CD8-positive, alpha-beta memory T cell (primary cell): ENCODE data around the gene ANKRD63. TPM values are rescaled to one million over a fixed set of nuclear protein-coding genes. Genes with fewer than 3 reads are reported as not detected.

Source experiments
- CTCF ChIA-PET: fragments of 350-600 bp; sonication (Branson Sonifier 250); formaldehyde crosslinking; loops from one replicate; lab custom pipeline; 2021; ENCODE audit warnings: antibody characterized with exemption; lab: Charles Lee
- POLR2A ChIA-PET: fragments of 350-600 bp; sonication (Branson Sonifier 250); formaldehyde crosslinking; loops from one replicate; lab custom pipeline; 2021; ENCODE audit warnings: antibody characterized with exemption; lab: Charles Lee
- DNase-seq, 5 donors: peaks; one replicate each; pipeline versions ENCODE4 v3.0.0 to v3.0.0-alpha.2; 2020 to 2022; ENCODE audit warnings: mixed read lengths in 1 of 5
- H3K27ac ChIP-seq: one replicate; pipeline ENCODE4 v1.7.0; 2013; ENCODE audit warnings: low read depth, mild to moderate bottlenecking, low read length, moderate library complexity
- H3K27me3 ChIP-seq: 2 replicates; pipeline ENCODE4 v1.7.0; 2013; ENCODE audit warnings: low read length, mild to moderate bottlenecking; ENCODE audit not compliant: insufficient read depth, poor library complexity, severe bottlenecking
- H3K36me3 ChIP-seq: 2 replicates; pipeline ENCODE4 v1.7.0; 2013; ENCODE audit warnings: mild to moderate bottlenecking, low read length, moderate library complexity; ENCODE audit not compliant: insufficient read depth
- H3K4me1 ChIP-seq: 2 replicates; pipeline ENCODE4 v1.7.0; 2013; ENCODE audit warnings: mild to moderate bottlenecking, low read length, moderate library complexity; ENCODE audit not compliant: insufficient read depth
- H3K4me3 ChIP-seq: 2 replicates; pipeline ENCODE4 v1.7.0; 2013; ENCODE audit warnings: mild to moderate bottlenecking, low read length
- H3K9me3 ChIP-seq: 2 replicates; pipeline ENCODE4 v1.7.0; 2013; ENCODE audit warnings: mild to moderate bottlenecking, low read length
- H3K27ac Mint-ChIP-seq, 8 donors: one replicate each; pipeline ENCODE4 v1.8.0; 2020 to 2021; ENCODE audit warnings: mixed read lengths in 8 of 8, mild to moderate bottlenecking in 6 of 8, inconsistent platforms in 3 of 8, moderate library complexity in 3 of 8
- H3K27me3 Mint-ChIP-seq, 2 donors: one replicate each; pipeline ENCODE4 v1.8.0; 2020 to 2021; ENCODE audit warnings: mixed read lengths in 2 of 2, mild to moderate bottlenecking in 1 of 2, moderate library complexity in 1 of 2
- H3K36me3 Mint-ChIP-seq, 3 donors: one replicate each; pipeline ENCODE4 v1.8.0; 2020 to 2021; ENCODE audit warnings: mixed read lengths in 3 of 3, inconsistent platforms in 1 of 3, mild to moderate bottlenecking in 1 of 3
- H3K4me1 Mint-ChIP-seq, 3 donors: one replicate each; pipeline ENCODE4 v1.8.0; 2020 to 2021; ENCODE audit warnings: mixed read lengths in 3 of 3, inconsistent platforms in 1 of 3, mild to moderate bottlenecking in 1 of 3
- H3K4me3 Mint-ChIP-seq, 7 donors: one replicate each; pipeline ENCODE4 v1.8.0; 2020 to 2021; ENCODE audit warnings: mixed read lengths in 7 of 7, mild to moderate bottlenecking in 6 of 7, moderate library complexity in 4 of 7, inconsistent platforms in 2 of 7
- H3K9me3 Mint-ChIP-seq, 5 donors: one replicate each; pipeline ENCODE4 v1.8.0; 2020 to 2022; ENCODE audit warnings: mixed read lengths in 5 of 5, mild to moderate bottlenecking in 3 of 5, moderate library complexity in 2 of 5, inconsistent platforms in 1 of 5
- polyA plus RNA-seq: library from polyadenylated mRNA; unstranded; fragments of 300-500 nt; fragmentation: Illumina TruSeq; gene quantifications from one replicate; pipeline ENCODE4 v1.2.3, GENCODE V29; 2021
- total RNA-seq, 2 experiments: library from RNA; stranded (reverse); gene quantifications; one replicate each; pipeline ENCODE4 v1.2.3, GENCODE V29; 2021

Gene ANKRD63
- total and polyA plus RNA-seq, 3 experiments from 2014 or later: not detected

- Histone ChIP-seq H3K27ac (no peak overlapping the region), H3K27me3 (peaks cover 7% of the 10 kb centered on the region), H3K36me3 (no peaks in the 10 kb centered on the region), H3K9me3 (no peaks in the 10 kb centered on the region), H3K4me1 (peaks cover 7% of the 10 kb centered on the region), H3K4me3 (peak overlapping the region; percentile 32)
- CTCF ChIA-PET: no interaction called here
- Mint-ChIP-seq H3K36me3 (peaks cover 0 to 2% (median 0%) of the 10 kb centered on the region in 3 donors), H3K27me3 (peaks cover 15 to 22% of the 10 kb centered on the region in 2 donors), H3K9me3 (no peaks in the 10 kb centered on the region), H3K4me3 (peak overlapping the region; percentile 51 to 89 (median 79)), H3K4me1 (peaks cover 13 to 22% (median 18%) of the 10 kb centered on the region in 3 donors), H3K27ac (peak overlapping the region in 3 of 8 donors; percentile 10 to 93 (median 63))
- POLR2A ChIA-PET: no interaction called here
- DNase-seq: no peak
Measured at GRCh38 chr15:40253167-40253790, 29.6 kb downstream of the ANKRD63 start.

GRCh38 chr15:40252438-40253166 lies 30.3 kb downstream of the ANKRD63 start:
- peaks cover 13 to 22% (median 18%) of the 10 kb centered on the region in 3 donors for H3K4me1 Mint-ChIP-seq
- peak overlapping the region; percentile 51 to 89 (median 79) for H3K4me3 Mint-ChIP-seq
- Histone ChIP-seq H3K36me3 (no peaks in the 10 kb centered on the region), H3K27ac (no peak overlapping the region), H3K27me3 (peaks cover 7% of the 10 kb centered on the region), H3K9me3 (no peaks in the 10 kb centered on the region), H3K4me3 (peak overlapping the region; percentile 32), H3K4me1 (peaks cover 7% of the 10 kb centered on the region)
- POLR2A ChIA-PET: no interaction called here
- H3K9me3 Mint-ChIP-seq: no peaks in the 10 kb centered on the region
- peak in 2 of 5 donors; percentile 4 to 25 for DNase-seq
- peaks cover 0 to 2% (median 0%) of the 10 kb centered on the region in 3 donors for H3K36me3 Mint-ChIP-seq
- peak overlapping the region in 2 of 8 donors; percentile 10 to 63 for H3K27ac Mint-ChIP-seq
- peaks cover 15 to 22% of the 10 kb centered on the region in 2 donors for H3K27me3 Mint-ChIP-seq
- CTCF ChIA-PET: no interaction called here

DNA sequence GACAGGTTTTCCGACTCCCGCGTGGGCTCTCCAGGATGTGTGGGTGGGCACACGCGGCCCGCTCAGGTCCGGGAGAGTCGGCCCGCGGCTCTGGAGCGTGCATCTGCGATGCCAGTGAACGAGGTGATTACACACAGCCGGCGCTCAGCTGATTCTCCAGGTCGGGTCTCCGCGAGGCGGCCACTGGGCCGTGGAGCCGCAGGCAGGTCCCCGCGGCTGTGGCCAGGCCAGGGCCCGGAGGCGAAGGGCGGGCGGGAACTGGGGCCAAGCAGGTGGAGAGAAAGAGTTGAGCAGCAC lies 30.8 kb downstream of the ANKRD63 start:
- Histone ChIP-seq H3K36me3 (no peaks in the 10 kb centered on the region), H3K4me3 (no peak overlapping the region), H3K27me3 (peaks cover 7% of the 10 kb centered on the region), H3K27ac (no peak overlapping the region), H3K9me3 (no peaks in the 10 kb centered on the region), H3K4me1 (peaks cover 7% of the 10 kb centered on the region)
- H3K36me3 Mint-ChIP-seq: peaks cover 0 to 2% (median 0%) of the 10 kb centered on the region in 3 donors
- peak overlapping the region in 5 of 7 donors; percentile 18 to 78 (median 53) for H3K4me3 Mint-ChIP-seq
- no peak for DNase-seq
- H3K27ac Mint-ChIP-seq: no peak overlapping the region
- peaks cover 15 to 22% of the 10 kb centered on the region in 2 donors for H3K27me3 Mint-ChIP-seq
- ChIA-PET POLR2A (no interaction called here), CTCF (no interaction called here)
- H3K4me1 Mint-ChIP-seq: peaks cover 13 to 22% (median 18%) of the 10 kb centered on the region in 3 donors
- H3K9me3 Mint-ChIP-seq: no peaks in the 10 kb centered on the region

DNA sequence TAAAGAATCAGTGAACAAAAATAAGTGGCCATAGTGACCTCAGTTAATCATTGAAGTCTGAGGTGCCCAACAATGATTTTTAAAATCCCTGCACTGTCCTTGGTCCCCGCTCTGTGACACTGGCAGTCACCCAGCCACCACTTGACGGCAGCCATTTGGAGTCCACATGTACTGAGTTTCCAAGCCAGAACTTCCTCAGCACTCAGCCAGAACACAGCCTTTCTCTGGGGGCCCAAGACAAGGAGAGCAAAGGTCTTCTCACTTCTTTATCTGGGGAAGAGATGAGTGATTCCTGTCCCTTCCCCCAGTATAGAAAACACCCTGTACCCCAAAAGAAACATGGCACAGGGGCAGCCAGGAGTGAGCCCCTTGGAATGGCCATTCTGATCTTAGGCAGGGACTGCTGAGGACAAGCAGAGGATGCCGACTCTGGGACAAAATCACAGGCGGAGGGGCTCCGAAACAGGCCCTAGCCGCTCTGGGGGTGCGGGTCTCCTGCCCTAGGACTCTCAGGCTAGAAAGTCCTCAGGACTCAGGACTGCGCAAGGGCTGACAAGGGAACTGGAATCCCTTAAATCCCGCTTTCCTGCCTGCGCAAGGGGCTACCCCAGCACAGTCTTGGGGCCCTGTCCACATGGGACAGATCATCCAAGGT lies 31.3 kb downstream of the ANKRD63 start:
- POLR2A ChIA-PET: no interaction called here

GRCh38 chr15:40250771-40251483 lies 31.9 kb downstream of the ANKRD63 start:
- H3K4me1 Mint-ChIP-seq: peaks cover 9 to 15% (median 11%) of the 10 kb centered on the region in 3 donors
- no peaks in the 10 kb centered on the region for H3K4me1 ChIP-seq
- peaks cover 0 to 2% (median 0%) of the 10 kb centered on the region in 3 donors for H3K36me3 Mint-ChIP-seq
- H3K4me3 ChIP-seq: no peak overlapping the region
- H3K4me3 Mint-ChIP-seq: peak overlapping the region; percentile 48 to 78 (median 67)
- H3K27me3 Mint-ChIP-seq: peaks cover 15 to 22% of the 10 kb centered on the region in 2 donors
- no peak overlapping the region for H3K27ac ChIP-seq
- H3K9me3 Mint-ChIP-seq: no peaks in the 10 kb centered on the region
- H3K9me3 ChIP-seq: no peaks in the 10 kb centered on the region
- no peaks in the 10 kb centered on the region for H3K36me3 ChIP-seq
- ChIA-PET POLR2A (no interaction called here), CTCF (interaction anchor here (1.7 kb wide), 1 partner anchor 24 kb away, joined by 6 read pairs; no protein-coding TSS in a partner anchor)
- peak overlapping the region in 1 of 8 donors; percentile 25 for H3K27ac Mint-ChIP-seq
- peak in 1 of 5 donors; percentile 39 for DNase-seq
- H3K27me3 ChIP-seq: peaks cover 7% of the 10 kb centered on the region

More for the DNA sequence above, 31.3 kb downstream of the ANKRD63 start:
- no peaks in the 10 kb centered on the region for H3K9me3 Mint-ChIP-seq
- Histone ChIP-seq H3K4me1 (peaks cover 7% of the 10 kb centered on the region), H3K4me3 (no peak overlapping the region), H3K9me3 (no peaks in the 10 kb centered on the region), H3K36me3 (no peaks in the 10 kb centered on the region), H3K27me3 (peaks cover 7% of the 10 kb centered on the region), H3K27ac (no peak overlapping the region)
- peaks cover 0 to 2% (median 0%) of the 10 kb centered on the region in 3 donors for H3K36me3 Mint-ChIP-seq
- peaks cover 12 to 20% (median 15%) of the 10 kb centered on the region in 3 donors for H3K4me1 Mint-ChIP-seq
- peak overlapping the region in 1 of 8 donors; percentile 25 for H3K27ac Mint-ChIP-seq
- H3K4me3 Mint-ChIP-seq: peak overlapping the region; percentile 53 to 78 (median 67)
- H3K27me3 Mint-ChIP-seq: peaks cover 15 to 22% of the 10 kb centered on the region in 2 donors
- DNase-seq: no peak
- CTCF ChIA-PET: no interaction called here

DNA sequence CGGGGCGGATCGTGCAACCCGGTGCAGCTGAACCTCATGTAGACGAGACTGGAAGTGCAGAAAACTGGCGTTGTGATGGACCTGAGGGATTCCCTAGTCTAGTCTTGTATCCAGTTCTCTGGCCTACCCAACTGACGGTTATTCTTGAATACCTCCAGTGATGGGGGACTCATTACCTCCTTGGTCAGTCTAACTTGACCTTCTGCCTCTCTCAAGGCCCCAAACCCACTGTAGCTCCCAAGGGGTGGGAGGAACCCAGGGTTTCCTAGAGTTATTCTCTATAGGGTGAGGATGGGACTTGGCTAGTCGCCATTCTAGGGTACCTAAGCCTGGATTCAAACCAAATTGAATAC lies 32.6 kb downstream of the ANKRD63 start:
- Mint-ChIP-seq H3K9me3 (no peaks in the 10 kb centered on the region), H3K36me3 (peaks cover 0 to 2% (median 0%) of the 10 kb centered on the region in 3 donors), H3K4me3 (peak overlapping the region in 1 of 7 donors; percentile 70), H3K27me3 (peaks cover 15 to 22% of the 10 kb centered on the region in 2 donors), H3K4me1 (peaks cover 9 to 15% (median 11%) of the 10 kb centered on the region in 3 donors), H3K27ac (no peak overlapping the region)
- Histone ChIP-seq H3K27me3 (peaks cover 7% of the 10 kb centered on the region), H3K4me3 (no peak overlapping the region), H3K27ac (no peak overlapping the region), H3K36me3 (no peaks in the 10 kb centered on the region), H3K9me3 (no peaks in the 10 kb centered on the region), H3K4me1 (no peaks in the 10 kb centered on the region)
- POLR2A ChIA-PET: no interaction called here
- CTCF ChIA-PET: interaction anchor here (1.7 kb wide), 1 partner anchor 25 kb away, joined by 6 read pairs; no protein-coding TSS in a partner anchor
- DNase-seq: no peak

- no peaks in the 10 kb centered on the region for H3K9me3 Mint-ChIP-seq
- peak in 1 of 5 donors; percentile 25 for DNase-seq
- H3K36me3 Mint-ChIP-seq: peaks cover 0 to 2% (median 0%) of the 10 kb centered on the region in 3 donors
- peaks cover 7% of the 10 kb centered on the region for H3K27me3 ChIP-seq
- H3K9me3 ChIP-seq: no peaks in the 10 kb centered on the region
- H3K27me3 Mint-ChIP-seq: peaks cover 14 to 21% of the 10 kb centered on the region in 2 donors
- H3K4me3 Mint-ChIP-seq: peak overlapping the region in 1 of 7 donors; percentile 70
- no peak overlapping the region for H3K27ac ChIP-seq
- H3K36me3 ChIP-seq: no peaks in the 10 kb centered on the region
- H3K27ac Mint-ChIP-seq: no peak overlapping the region
- H3K4me3 ChIP-seq: no peak overlapping the region
- peaks cover 9 to 15% (median 11%) of the 10 kb centered on the region in 3 donors for H3K4me1 Mint-ChIP-seq
- POLR2A ChIA-PET: no interaction called here
- H3K4me1 ChIP-seq: no peaks in the 10 kb centered on the region
- CTCF ChIA-PET: interaction anchor here (1.7 kb wide), 1 partner anchor 25 kb away, joined by 6 read pairs; no protein-coding TSS in a partner anchor
Measured at GRCh38 chr15:40249477-40250303, 33.2 kb downstream of the ANKRD63 start.
